ENCODE measurements around the gene ATP2B2.
"Not testable (repeated sequence)": the region's sequence is repeated elsewhere in the genome, so short reads cannot be mapped to it uniquely, and the experiment has no call there.

The ATP2B2 gene

DNA sequence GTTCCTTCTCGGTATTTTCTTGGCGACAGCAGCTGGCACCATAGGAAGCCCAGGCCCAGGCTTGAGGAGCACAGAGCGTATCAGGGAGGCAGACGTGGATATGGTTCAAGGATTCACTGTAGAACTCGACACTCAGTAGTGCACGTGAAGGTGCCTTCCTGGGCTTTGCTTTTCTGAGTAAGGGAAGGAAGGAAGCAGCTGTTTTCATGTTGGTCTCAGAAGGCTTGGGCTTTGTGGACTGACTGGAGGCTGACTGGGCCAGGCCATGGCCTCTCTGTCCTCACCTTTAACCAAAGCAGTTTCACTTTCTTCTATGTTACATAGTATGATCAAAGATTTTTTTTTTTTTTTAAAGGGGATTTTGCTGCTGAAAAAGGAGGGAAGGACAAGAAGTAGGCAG is 205.7 kb downstream of the ATP2B2 start:
- H3K4me1 ChIP-seq (ENCODE audit: control insufficient read depth, insufficient read depth, low read length, poor library complexity, severe bottlenecking) = peaks cover 4% of the 10 kb centered on the region
- no peaks in the 10 kb centered on the region for H3K9me3 ChIP-seq (ENCODE audit: control insufficient read depth, low read length)
- no peak for DNase-seq
- no peak overlapping the region for H3K4me3 ChIP-seq (ENCODE audit: insufficient read depth, low read depth, low read length, poor library complexity, severe bottlenecking)
- peak overlapping the region; percentile 14 for H3K27ac ChIP-seq (ENCODE audit: insufficient read depth, low read length, poor library complexity, severe bottlenecking)
- H3K27me3 ChIP-seq (replicated peaks; ENCODE audit: control insufficient read depth, insufficient read depth, low read length, poor library complexity, severe bottlenecking) = no peaks in the 10 kb centered on the region
- peaks cover 58% of the 10 kb centered on the region for H3K36me3 ChIP-seq (ENCODE audit: control insufficient read depth, insufficient read depth, low read length)

DNA sequence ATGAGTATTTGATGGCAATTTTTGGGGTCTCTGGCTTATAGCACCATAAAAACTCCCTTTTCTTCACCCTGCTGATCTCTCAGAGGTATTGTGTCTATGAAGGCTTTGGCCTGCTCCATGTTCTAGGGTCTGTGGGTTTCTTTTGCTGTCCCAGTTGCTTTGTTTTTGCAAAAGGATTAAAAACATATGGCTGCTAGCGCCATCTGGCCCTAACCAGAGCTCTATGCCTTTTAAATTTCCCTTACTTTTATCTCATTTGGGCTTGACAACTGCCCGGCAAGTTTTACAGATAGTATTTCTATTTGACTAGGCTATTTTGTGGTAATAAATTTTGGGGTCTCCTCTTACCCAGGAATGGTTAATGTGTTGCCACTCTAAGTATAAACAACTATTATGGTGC is 206.2 kb downstream of the ATP2B2 start:
- DNase-seq = no peak
- peaks cover 53% of the 10 kb centered on the region for H3K36me3 ChIP-seq (ENCODE audit: control insufficient read depth, insufficient read depth, low read length)
- peak overlapping the region; percentile 14 for H3K27ac ChIP-seq (ENCODE audit: insufficient read depth, low read length, poor library complexity, severe bottlenecking)

DNA sequence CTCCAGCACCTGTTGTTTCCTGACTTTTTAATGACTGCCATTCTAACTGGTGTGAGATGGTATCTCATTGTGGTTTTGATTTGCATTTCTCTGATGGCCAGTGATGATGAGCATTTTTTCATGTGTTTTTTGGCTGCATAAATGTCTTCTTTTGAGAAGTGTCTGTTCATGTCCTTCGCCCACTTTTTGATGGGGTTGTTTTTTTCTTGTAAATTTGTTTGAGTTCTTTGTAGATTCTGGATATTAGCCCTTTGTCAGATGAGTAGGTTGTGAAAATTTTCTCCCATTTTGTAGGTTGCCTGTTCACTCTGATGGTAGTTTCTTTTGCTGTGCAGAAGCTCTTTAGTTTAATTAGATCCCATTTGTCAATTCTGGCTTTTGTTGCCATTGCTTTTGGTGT is 207.3 kb downstream of the ATP2B2 start:
- not testable (repeated sequence) for H3K4me1 ChIP-seq (ENCODE audit: control insufficient read depth, insufficient read depth, low read length, poor library complexity, severe bottlenecking); H3K4me3 ChIP-seq (ENCODE audit: insufficient read depth, low read depth, low read length, poor library complexity, severe bottlenecking); H3K9me3 ChIP-seq (ENCODE audit: control insufficient read depth, low read length); H3K27me3 ChIP-seq (replicated peaks; ENCODE audit: control insufficient read depth, insufficient read depth, low read length, poor library complexity, severe bottlenecking); DNase-seq; H3K27ac ChIP-seq (ENCODE audit: insufficient read depth, low read length, poor library complexity, severe bottlenecking)
- peaks cover 42% of the 10 kb centered on the region for H3K36me3 ChIP-seq (ENCODE audit: control insufficient read depth, insufficient read depth, low read length)

More for the DNA sequence above, 206.2 kb downstream of the ATP2B2 start:
- Histone ChIP-seq H3K9me3 (ENCODE audit: control insufficient read depth, low read length) (no peaks in the 10 kb centered on the region), H3K4me1 (ENCODE audit: control insufficient read depth, insufficient read depth, low read length, poor library complexity, severe bottlenecking) (peaks cover 4% of the 10 kb centered on the region), H3K4me3 (ENCODE audit: insufficient read depth, low read depth, low read length, poor library complexity, severe bottlenecking) (no peak overlapping the region), H3K27me3 (replicated peaks; ENCODE audit: control insufficient read depth, insufficient read depth, low read length, poor library complexity, severe bottlenecking) (no peaks in the 10 kb centered on the region)

DNA sequence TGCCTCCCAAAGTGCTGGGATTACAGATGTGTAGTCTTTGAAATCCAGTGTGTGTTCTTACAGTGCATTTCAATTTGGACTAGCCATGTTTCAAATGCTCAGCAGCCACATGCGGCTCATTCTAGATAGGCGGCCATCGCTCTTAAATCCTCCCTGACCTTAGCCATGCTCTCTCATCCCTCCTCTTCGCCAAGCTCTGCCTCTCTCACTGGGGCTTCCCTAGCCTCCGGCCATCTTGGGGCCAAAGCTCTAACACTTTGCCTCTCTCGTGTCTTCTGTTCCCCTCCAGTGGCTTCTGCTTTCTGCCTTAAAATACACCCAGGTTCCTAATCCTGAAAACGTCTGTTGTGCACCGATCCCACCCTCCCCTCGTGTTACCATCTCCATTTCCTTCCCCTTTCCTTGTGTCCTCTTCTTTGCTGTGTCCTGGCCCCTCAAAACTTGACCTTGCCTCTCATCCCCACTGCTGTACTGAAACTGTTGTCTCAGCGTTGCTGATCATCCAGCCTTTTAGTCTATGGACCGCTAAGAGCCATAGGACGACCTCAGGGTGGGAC is 211.3 kb downstream of the ATP2B2 start:
- Histone ChIP-seq H3K4me1 (ENCODE audit: control insufficient read depth, insufficient read depth, low read length, poor library complexity, severe bottlenecking) (no peaks in the 10 kb centered on the region), H3K4me3 (ENCODE audit: insufficient read depth, low read depth, low read length, poor library complexity, severe bottlenecking) (no peak overlapping the region), H3K27me3 (replicated peaks; ENCODE audit: control insufficient read depth, insufficient read depth, low read length, poor library complexity, severe bottlenecking) (no peaks in the 10 kb centered on the region), H3K9me3 (ENCODE audit: control insufficient read depth, low read length) (no peaks in the 10 kb centered on the region), H3K36me3 (ENCODE audit: control insufficient read depth, insufficient read depth, low read length) (peaks cover 9% of the 10 kb centered on the region), H3K27ac (ENCODE audit: insufficient read depth, low read length, poor library complexity, severe bottlenecking) (no peak overlapping the region)
- no peak for DNase-seq

DNA sequence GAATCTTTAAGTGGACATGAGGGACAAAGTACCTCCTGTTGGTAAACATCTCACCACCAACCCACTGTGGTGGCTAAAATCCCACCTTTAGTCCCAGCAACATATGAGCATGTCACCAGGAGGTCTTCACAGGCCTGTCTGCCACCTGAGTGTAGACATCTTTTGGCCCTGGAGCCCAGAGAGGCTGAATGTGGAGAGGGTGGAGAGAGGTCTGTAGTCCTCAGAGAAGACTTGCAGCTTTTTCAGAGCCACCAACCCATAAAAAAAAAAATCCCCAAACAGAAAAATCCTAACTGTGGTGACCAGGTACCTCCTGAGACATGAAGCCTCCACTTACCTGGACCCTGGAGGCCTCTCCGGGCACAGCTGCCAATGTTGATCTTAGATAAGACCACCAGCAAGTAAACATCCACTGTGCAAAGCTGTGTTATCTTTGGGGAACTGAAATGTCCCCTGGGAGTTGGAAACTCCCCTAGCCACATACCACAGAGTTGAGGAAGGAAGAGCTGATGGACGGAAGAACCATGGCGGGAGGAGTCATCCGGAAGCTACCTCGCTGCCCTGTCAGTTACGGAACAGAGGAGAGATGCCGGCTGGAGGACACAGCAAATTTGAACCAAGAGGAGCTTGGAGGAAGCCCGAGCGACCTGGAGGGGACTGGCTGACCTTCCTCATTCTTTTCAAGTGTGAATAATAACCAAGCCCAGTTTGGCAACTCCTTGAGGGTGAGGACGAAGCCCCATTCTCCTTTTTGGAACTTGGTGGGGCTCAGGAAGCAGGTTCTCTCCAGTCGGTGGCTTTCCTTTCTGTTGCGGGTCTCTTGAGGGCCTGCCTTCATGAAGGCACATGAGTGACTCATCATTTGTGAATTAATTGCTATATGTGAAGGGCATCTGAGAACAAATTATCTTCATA is 212.6 kb downstream of the ATP2B2 start, which contains the start of gene GHRL:
Gene GHRL, minus strand, starts transcription at position 443 of the 915 bp plus-strand sequence. CDS start 2,767 bp downstream, outside the sequence.
- Histone ChIP-seq H3K36me3 (ENCODE audit: control insufficient read depth, insufficient read depth, low read length) (peaks cover 18% of the 10 kb centered on the region), H3K27ac (ENCODE audit: insufficient read depth, low read length, poor library complexity, severe bottlenecking) (no peak within 1 kb of the TSS), H3K4me3 (ENCODE audit: insufficient read depth, low read depth, low read length, poor library complexity, severe bottlenecking) (no peak within 1 kb of the TSS), H3K4me1 (ENCODE audit: control insufficient read depth, insufficient read depth, low read length, poor library complexity, severe bottlenecking) (no peaks in the 10 kb centered on the region), H3K27me3 (replicated peaks; ENCODE audit: control insufficient read depth, insufficient read depth, low read length, poor library complexity, severe bottlenecking) (no peaks in the 10 kb centered on the region), H3K9me3 (ENCODE audit: control insufficient read depth, low read length) (no peaks in the 10 kb centered on the region)
- DNase-seq = no peak

DNA sequence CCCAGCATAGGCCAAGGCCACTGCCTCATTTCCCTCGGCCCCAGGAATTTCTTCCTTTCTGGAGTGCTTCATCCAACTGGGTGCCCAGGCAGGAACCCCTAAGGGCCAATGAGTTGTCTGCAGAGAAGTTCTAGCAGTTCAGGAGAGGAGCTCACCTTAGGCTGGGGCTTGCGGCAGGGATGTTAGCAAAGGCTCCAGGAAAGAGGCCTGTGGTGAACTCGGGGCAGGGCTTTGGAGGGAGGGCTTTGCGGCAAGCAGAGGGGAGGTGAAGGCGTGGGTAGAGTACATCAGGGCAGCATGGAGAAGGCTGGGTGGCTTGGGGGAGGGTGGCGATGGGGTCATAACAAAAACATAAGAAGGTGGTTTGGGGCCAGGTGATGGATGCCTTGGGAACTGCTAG is 213.7 kb downstream of the ATP2B2 start:
- Histone ChIP-seq H3K27me3 (replicated peaks; ENCODE audit: control insufficient read depth, insufficient read depth, low read length, poor library complexity, severe bottlenecking) (no peaks in the 10 kb centered on the region), H3K36me3 (ENCODE audit: control insufficient read depth, insufficient read depth, low read length) (peaks cover 23% of the 10 kb centered on the region)

DNA sequence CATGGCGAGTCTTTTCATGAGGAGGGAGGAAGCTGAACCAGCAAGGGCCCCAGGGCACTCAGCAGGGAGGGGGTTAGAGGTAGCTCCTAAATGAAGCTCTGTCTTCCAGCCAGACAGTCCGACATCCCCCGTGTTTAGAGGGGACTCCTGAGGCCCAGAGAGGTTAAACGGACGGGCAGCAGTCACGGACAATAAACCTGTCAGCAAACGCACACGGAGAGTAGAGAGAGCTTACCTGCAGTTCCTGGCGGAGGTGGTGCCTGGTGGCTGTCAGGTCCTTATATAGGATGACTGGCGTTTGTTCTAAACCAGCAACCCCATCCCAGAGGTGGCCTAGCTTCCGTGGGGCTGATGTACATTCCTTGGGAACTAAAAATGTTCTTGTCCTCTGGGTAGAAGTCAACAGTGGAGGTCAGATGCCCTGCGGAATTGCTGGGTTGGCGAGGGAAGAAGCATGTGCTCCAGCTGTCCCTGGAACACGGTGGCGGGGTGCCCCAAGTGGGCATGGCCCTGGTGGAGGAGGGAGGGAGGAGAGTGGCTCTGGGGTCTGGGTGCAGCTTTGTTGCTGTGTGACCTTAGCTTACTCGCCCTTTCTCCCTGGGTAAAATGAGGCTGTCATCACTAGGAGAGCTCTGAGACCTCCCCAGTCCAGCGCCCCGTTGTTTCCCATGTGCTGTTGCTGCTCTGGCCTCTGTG is 214.8 kb downstream of the ATP2B2 start:
- no peak for DNase-seq

More for the DNA sequence above, 213.7 kb downstream of the ATP2B2 start:
- Histone ChIP-seq H3K9me3 (ENCODE audit: control insufficient read depth, low read length) (no peaks in the 10 kb centered on the region), H3K4me1 (ENCODE audit: control insufficient read depth, insufficient read depth, low read length, poor library complexity, severe bottlenecking) (no peaks in the 10 kb centered on the region), H3K27ac (ENCODE audit: insufficient read depth, low read length, poor library complexity, severe bottlenecking) (no peak overlapping the region), H3K4me3 (ENCODE audit: insufficient read depth, low read depth, low read length, poor library complexity, severe bottlenecking) (no peak overlapping the region)
- DNase-seq = no peak

DNA sequence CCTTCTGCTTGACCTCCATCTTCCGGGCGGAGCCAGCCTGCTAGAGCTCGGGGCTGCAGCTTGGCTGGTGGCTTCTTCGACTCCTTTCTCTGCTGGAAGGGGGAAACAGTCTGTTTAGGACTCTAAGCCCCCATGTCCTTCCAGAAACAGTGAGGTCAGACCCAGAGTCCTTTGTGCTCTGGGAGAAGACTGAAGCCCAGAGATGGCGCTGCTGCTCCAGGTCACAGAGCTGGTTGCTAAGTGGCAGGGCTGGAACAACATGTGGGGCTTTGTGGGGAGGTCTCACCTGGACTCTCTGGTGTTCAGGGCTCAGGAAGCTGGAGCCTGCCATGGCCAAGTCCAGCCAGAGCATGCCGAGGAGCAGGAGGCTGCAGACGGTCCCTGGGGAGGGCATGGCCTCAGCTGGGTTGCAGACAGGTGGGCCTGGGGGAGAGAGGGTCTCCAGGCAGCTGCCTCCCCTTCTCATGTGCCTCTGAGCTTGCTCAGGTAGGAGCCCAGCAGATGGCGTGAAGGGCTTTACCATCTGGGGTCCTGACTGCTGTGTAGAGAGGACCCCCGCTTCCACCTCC is 215.5 kb downstream of the ATP2B2 start:
- DNase-seq = no peak
- Histone ChIP-seq H3K4me3 (ENCODE audit: insufficient read depth, low read depth, low read length, poor library complexity, severe bottlenecking) (no peak overlapping the region), H3K36me3 (ENCODE audit: control insufficient read depth, insufficient read depth, low read length) (peaks cover 25% of the 10 kb centered on the region), H3K27ac (ENCODE audit: insufficient read depth, low read length, poor library complexity, severe bottlenecking) (no peak overlapping the region), H3K9me3 (ENCODE audit: control insufficient read depth, low read length) (no peaks in the 10 kb centered on the region), H3K27me3 (replicated peaks; ENCODE audit: control insufficient read depth, insufficient read depth, low read length, poor library complexity, severe bottlenecking) (no peaks in the 10 kb centered on the region), H3K4me1 (ENCODE audit: control insufficient read depth, insufficient read depth, low read length, poor library complexity, severe bottlenecking) (peaks cover 3% of the 10 kb centered on the region)

More for the DNA sequence above, 214.8 kb downstream of the ATP2B2 start:
- peaks cover 25% of the 10 kb centered on the region for H3K36me3 ChIP-seq (ENCODE audit: control insufficient read depth, insufficient read depth, low read length)
- no peak overlapping the region for H3K27ac ChIP-seq (ENCODE audit: insufficient read depth, low read length, poor library complexity, severe bottlenecking)
- no peaks in the 10 kb centered on the region for H3K4me1 ChIP-seq (ENCODE audit: control insufficient read depth, insufficient read depth, low read length, poor library complexity, severe bottlenecking)
- no peaks in the 10 kb centered on the region for H3K9me3 ChIP-seq (ENCODE audit: control insufficient read depth, low read length)
- H3K27me3 ChIP-seq (replicated peaks; ENCODE audit: control insufficient read depth, insufficient read depth, low read length, poor library complexity, severe bottlenecking) = no peaks in the 10 kb centered on the region
- no peak overlapping the region for H3K4me3 ChIP-seq (ENCODE audit: insufficient read depth, low read depth, low read length, poor library complexity, severe bottlenecking)

DNA sequence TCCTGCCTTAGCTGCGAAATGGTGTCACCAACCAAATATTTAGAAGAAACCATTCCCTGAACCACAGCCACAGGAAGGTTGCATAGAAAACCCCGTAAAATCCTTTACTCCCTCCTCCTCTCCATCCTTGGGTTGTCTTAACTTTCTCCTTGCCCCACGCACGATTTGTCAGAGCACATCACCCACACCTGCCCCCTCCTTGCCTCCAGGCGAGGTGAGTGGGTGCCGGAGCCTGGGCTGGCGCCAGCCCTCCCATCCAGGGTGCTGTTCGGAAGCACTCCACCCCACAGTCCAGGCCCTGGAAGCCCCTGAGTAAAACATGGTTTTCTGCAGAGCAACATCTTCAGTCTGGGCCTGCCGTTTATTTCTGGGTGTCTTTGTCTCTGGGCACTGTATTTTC is 216.3 kb downstream of the ATP2B2 start:
- no peak overlapping the region for H3K27ac ChIP-seq (ENCODE audit: insufficient read depth, low read length, poor library complexity, severe bottlenecking)
- no peaks in the 10 kb centered on the region for H3K27me3 ChIP-seq (replicated peaks; ENCODE audit: control insufficient read depth, insufficient read depth, low read length, poor library complexity, severe bottlenecking)
- H3K4me3 ChIP-seq (ENCODE audit: insufficient read depth, low read depth, low read length, poor library complexity, severe bottlenecking) = no peak overlapping the region
- peaks cover 11% of the 10 kb centered on the region for H3K4me1 ChIP-seq (ENCODE audit: control insufficient read depth, insufficient read depth, low read length, poor library complexity, severe bottlenecking)
- peaks cover 25% of the 10 kb centered on the region for H3K36me3 ChIP-seq (ENCODE audit: control insufficient read depth, insufficient read depth, low read length)
- no peaks in the 10 kb centered on the region for H3K9me3 ChIP-seq (ENCODE audit: control insufficient read depth, low read length)
- no peak for DNase-seq

Data from effector memory CD4-positive, alpha-beta T cell (primary cell).